H1 (cell line): ENCODE data around the gene CUBN.

ENCODE experiments used
- CTCF ChIP-seq, 3 experiments: IDR thresholded peaks; 1 replicate in 2 of 3; 2 replicates in 1 of 3; pipeline versions ENCODE4 v1.5.1 to v1.6.1; 2011; ENCODE audit warnings: low read length in 3 of 3, mild to moderate bottlenecking in 3 of 3, inconsistent platforms in 2 of 3, low read depth in 1 of 3, moderate library complexity in 1 of 3; ENCODE audit not compliant: insufficient read depth in 1 of 3; ENCODE audit errors: control extremely low read depth in 1 of 3
- EP300 ChIP-seq, 2 experiments: IDR thresholded peaks; 1 replicate in 1 of 2; 2 replicates in 1 of 2; pipeline ENCODE4 v1.6.1; 2011 to 2012; ENCODE audit warnings: low read depth in 2 of 2, low read length in 2 of 2, mild to moderate bottlenecking in 2 of 2, borderline replicate concordance in 1 of 2, inconsistent platforms in 1 of 2, moderate library complexity in 1 of 2
- JUN ChIP-seq: IDR thresholded peaks from 2 replicates; pipeline ENCODE4 v1.6.1; 2011; ENCODE audit warnings: low read depth, mild to moderate bottlenecking, improper control_type of control experiment, low read length
- POLR2A ChIP-seq, 2 experiments: IDR thresholded peaks; 1 replicate in 1 of 2; 2 replicates in 1 of 2; pipeline ENCODE4 v1.6.1; 2011; ENCODE audit warnings: low read depth in 2 of 2, low read length in 2 of 2, mild to moderate bottlenecking in 2 of 2; ENCODE audit errors: control extremely low read depth in 1 of 2
- RFX5 ChIP-seq: IDR thresholded peaks from 2 replicates; pipeline ENCODE4 v1.6.1; 2011; ENCODE audit warnings: low read depth, low read length, improper control_type of control experiment, borderline replicate concordance
- RNF2 ChIP-seq: fragments of 200-900, 300-1000 bp; sonication (generic); IDR thresholded peaks from 2 replicates; pipeline ENCODE4 v1.7.1; 2016; ENCODE audit warnings: borderline replicate concordance, low read depth, mild to moderate bottlenecking, antibody characterized with exemption, low read length; ENCODE audit not compliant: poor library complexity, severe bottlenecking; ENCODE audit errors: missing control alignments
- SP1 ChIP-seq: IDR thresholded peaks from 2 replicates; pipeline ENCODE4 v1.6.1; 2011; ENCODE audit warnings: low read depth, low read length
- TF ChIP-seq, protein P1 (sequence below): IDR thresholded peaks from 2 replicates; pipeline ENCODE4 v1.6.1; 2011; ENCODE audit warnings: low read length, improper control_type of control experiment
- TF ChIP-seq, protein P2 (sequence below): IDR thresholded peaks from 2 replicates; pipeline ENCODE4 v1.6.1; 2012; ENCODE audit warnings: inconsistent platforms

DNA sequence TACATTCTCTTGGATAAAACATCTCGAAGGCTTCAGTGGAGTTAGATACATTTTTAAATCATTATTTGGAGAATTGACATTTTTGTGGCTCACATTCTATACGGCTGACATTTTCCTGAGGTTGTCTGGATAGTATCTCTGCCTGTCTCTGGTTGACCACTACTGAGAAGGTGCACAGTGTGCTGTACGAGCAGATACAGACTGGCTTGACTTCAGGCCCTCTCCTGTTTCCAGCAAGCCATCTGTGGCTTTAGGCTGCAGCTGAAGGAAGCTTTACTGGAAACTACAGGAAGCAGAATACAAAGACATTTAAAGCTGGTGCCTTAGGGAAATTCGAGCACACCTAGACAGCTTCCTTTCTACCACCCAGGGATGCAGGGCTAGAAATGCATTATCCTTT lies 273.0 kb downstream of the CUBN start:
- TF ChIP-seq, protein P1, sequence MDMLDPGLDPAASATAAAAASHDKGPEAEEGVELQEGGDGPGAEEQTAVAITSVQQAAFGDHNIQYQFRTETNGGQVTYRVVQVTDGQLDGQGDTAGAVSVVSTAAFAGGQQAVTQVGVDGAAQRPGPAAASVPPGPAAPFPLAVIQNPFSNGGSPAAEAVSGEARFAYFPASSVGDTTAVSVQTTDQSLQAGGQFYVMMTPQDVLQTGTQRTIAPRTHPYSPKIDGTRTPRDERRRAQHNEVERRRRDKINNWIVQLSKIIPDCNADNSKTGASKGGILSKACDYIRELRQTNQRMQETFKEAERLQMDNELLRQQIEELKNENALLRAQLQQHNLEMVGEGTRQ, result no peak
- TF ChIP-seq, protein P2, sequence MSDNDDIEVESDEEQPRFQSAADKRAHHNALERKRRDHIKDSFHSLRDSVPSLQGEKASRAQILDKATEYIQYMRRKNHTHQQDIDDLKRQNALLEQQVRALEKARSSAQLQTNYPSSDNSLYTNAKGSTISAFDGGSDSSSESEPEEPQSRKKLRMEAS, result no peak
- TF ChIP-seq CTCF (IDR thresholded peaks at IDR 0.05; ENCODE audit: control extremely low read depth in 1 of 3, insufficient read depth in 1 of 3, low read depth in 1 of 3, low read length in 3 of 3) (no peak), POLR2A (IDR thresholded peaks at IDR 0.05; ENCODE audit: control extremely low read depth in 1 of 2, low read depth in 2 of 2, low read length in 2 of 2) (no peak), RFX5 (no peak), SP1 (no peak), RNF2 (no peak), JUN (no peak), EP300 (IDR thresholded peaks at IDR 0.05; ENCODE audit: borderline replicate concordance in 1 of 2, low read depth in 2 of 2, low read length in 2 of 2) (no peak)
